Measurements from ENCODE around the gene ST6GALNAC3. TPM values are rescaled to one million over a fixed set of nuclear protein-coding genes. Genes with fewer than 3 reads are reported as not detected.

The ST6GALNAC3 gene
- total RNA-seq, 1 donor from 2014 or later, result 4.7 TPM

DNA sequence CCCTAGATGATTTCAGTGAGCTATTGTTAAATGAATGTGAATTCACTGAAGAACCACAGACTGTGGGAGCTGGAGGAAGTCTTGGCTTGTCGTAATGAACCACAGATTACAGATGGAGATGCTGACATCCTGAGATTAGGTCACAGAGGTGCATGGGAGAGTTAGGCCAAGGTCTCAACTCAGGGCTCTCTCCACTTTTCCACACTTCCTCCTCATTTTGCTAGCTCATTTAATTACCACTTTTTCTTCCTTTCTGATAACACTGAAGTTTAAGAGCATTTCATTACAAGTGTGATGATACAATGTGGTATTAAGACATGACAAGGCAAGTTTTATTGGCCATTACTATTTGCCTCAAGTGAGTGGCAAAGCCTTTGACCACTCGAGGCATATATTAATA, 30.8 kb downstream of the ST6GALNAC3 start:
- Mint-ChIP-seq H3K4me3 (ENCODE audit: unreplicated experiment) (no peak overlapping the region), H3K27me3 (ENCODE audit: low read depth) (no peaks in the 10 kb centered on the region), H3K27ac (ENCODE audit: unreplicated experiment) (no peak overlapping the region), H3K9me3 (ENCODE audit: low read depth) (no peaks in the 10 kb centered on the region), H3K36me3 (ENCODE audit: low read depth) (no peaks in the 10 kb centered on the region), H3K4me1 (ENCODE audit: low read depth) (peaks cover 10% of the 10 kb centered on the region)
- DNase-seq (ENCODE audit: low spot score), result no peak
- TF ChIP-seq CTCF (IDR thresholded peaks at IDR 0.05), result no peak

- no peak for TF ChIP-seq CTCF (IDR thresholded peaks at IDR 0.05)
- no peak overlapping the region for H3K27ac Mint-ChIP-seq (ENCODE audit: unreplicated experiment)
- peaks cover 10% of the 10 kb centered on the region for H3K4me1 Mint-ChIP-seq (ENCODE audit: low read depth)
- DNase-seq (ENCODE audit: low spot score), result no peak
- H3K4me3 Mint-ChIP-seq (ENCODE audit: unreplicated experiment), result no peak overlapping the region
- H3K27me3 Mint-ChIP-seq (ENCODE audit: low read depth), result no peaks in the 10 kb centered on the region
- H3K9me3 Mint-ChIP-seq (ENCODE audit: low read depth), result no peaks in the 10 kb centered on the region
- H3K36me3 Mint-ChIP-seq (ENCODE audit: low read depth), result no peaks in the 10 kb centered on the region
These were observed 31.7 kb downstream of the ST6GALNAC3 start for GRCh38 chr1:76106251-76106650.

- H3K36me3 Mint-ChIP-seq (ENCODE audit: low read depth), result no peaks in the 10 kb centered on the region
- H3K4me1 Mint-ChIP-seq (ENCODE audit: low read depth), result peaks cover 10% of the 10 kb centered on the region
- no peaks in the 10 kb centered on the region for H3K27me3 Mint-ChIP-seq (ENCODE audit: low read depth)
- no peak for DNase-seq (ENCODE audit: low spot score)
- H3K9me3 Mint-ChIP-seq (ENCODE audit: low read depth), result no peaks in the 10 kb centered on the region
- H3K4me3 Mint-ChIP-seq (ENCODE audit: unreplicated experiment), result no peak overlapping the region
- H3K27ac Mint-ChIP-seq (ENCODE audit: unreplicated experiment), result no peak overlapping the region
- TF ChIP-seq CTCF (IDR thresholded peaks at IDR 0.05), result no peak
These were observed 32.2 kb downstream of the ST6GALNAC3 start for GRCh38 chr1:76106719-76107235.

- Mint-ChIP-seq H3K9me3 (ENCODE audit: low read depth) (no peaks in the 10 kb centered on the region), H3K27me3 (ENCODE audit: low read depth) (no peaks in the 10 kb centered on the region), H3K27ac (ENCODE audit: unreplicated experiment) (no peak overlapping the region), H3K4me3 (ENCODE audit: unreplicated experiment) (no peak overlapping the region), H3K36me3 (ENCODE audit: low read depth) (no peaks in the 10 kb centered on the region), H3K4me1 (ENCODE audit: low read depth) (no peaks in the 10 kb centered on the region)
- TF ChIP-seq CTCF (IDR thresholded peaks at IDR 0.05), result no peak
- DNase-seq (ENCODE audit: low spot score), result no peak
These were observed 34.9 kb downstream of the ST6GALNAC3 start for GRCh38 chr1:76109404-76109803.

DNA sequence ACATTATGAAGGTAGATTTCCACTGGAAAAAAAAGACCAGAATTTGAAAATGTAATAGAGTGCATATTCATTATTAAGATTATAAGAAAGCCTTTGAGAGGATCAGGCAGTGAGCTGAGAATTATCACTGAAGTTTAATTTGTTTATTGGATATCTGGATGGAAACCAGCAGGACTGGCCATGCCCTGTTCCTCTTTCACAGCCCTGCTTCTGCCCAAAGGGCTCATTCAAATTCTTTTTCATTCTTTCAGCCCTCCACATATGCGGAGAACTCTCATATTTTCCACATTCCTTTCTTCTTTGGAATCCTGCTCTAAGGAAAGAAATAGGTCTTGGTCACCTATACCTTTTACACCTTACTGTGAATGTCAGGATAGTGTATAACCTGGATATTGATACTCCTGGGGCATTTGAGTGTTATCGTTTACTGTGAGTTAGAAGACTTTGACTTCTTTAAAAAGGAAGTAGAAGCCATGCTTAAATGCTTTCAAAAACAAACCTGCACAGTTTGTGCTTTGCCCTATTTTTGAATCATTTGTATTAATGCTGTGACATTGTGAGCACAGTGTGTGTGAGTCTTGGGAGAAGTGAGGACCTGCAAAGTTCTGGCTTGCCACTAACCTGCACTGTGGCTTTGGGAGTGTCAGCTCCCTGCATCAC, 35.5 kb downstream of the ST6GALNAC3 start:
- H3K9me3 Mint-ChIP-seq (ENCODE audit: low read depth), result no peaks in the 10 kb centered on the region
- DNase-seq (ENCODE audit: low spot score), result no peak
- H3K36me3 Mint-ChIP-seq (ENCODE audit: low read depth), result no peaks in the 10 kb centered on the region
- H3K4me3 Mint-ChIP-seq (ENCODE audit: unreplicated experiment), result no peak overlapping the region
- no peak for TF ChIP-seq CTCF (IDR thresholded peaks at IDR 0.05)
- H3K27ac Mint-ChIP-seq (ENCODE audit: unreplicated experiment), result no peak overlapping the region
- peaks cover 3% of the 10 kb centered on the region for H3K4me1 Mint-ChIP-seq (ENCODE audit: low read depth)
- no peaks in the 10 kb centered on the region for H3K27me3 Mint-ChIP-seq (ENCODE audit: low read depth)
